ENCODE data around the gene TTC28.
A peak's percentile ranks its signal among the peaks of the same experiment; 100 is the strongest.

Gene TTC28

GRCh38 chr22:28351476-28351875 is 328.2 kb downstream of the TTC28 start:
- in situ Hi-C loops (cut with MboI; ENCODE audit: low pct_unique_long_range_greater_than_20kb, low sequenced_read_pairs), result no loop called here
- DNase-seq, result no peak

GRCh38 chr22:28348613-28349609 is 330.7 kb downstream of the TTC28 start:
- in situ Hi-C loops (cut with MboI; ENCODE audit: low pct_unique_long_range_greater_than_20kb, low sequenced_read_pairs), result no loop called here
- no peak for DNase-seq

- in situ Hi-C loops (cut with MboI; ENCODE audit: low pct_unique_long_range_greater_than_20kb, low sequenced_read_pairs), result no loop called here
- no peak for DNase-seq
Measured at GRCh38 chr22:28346308-28346707, 333.3 kb downstream of the TTC28 start.

DNA sequence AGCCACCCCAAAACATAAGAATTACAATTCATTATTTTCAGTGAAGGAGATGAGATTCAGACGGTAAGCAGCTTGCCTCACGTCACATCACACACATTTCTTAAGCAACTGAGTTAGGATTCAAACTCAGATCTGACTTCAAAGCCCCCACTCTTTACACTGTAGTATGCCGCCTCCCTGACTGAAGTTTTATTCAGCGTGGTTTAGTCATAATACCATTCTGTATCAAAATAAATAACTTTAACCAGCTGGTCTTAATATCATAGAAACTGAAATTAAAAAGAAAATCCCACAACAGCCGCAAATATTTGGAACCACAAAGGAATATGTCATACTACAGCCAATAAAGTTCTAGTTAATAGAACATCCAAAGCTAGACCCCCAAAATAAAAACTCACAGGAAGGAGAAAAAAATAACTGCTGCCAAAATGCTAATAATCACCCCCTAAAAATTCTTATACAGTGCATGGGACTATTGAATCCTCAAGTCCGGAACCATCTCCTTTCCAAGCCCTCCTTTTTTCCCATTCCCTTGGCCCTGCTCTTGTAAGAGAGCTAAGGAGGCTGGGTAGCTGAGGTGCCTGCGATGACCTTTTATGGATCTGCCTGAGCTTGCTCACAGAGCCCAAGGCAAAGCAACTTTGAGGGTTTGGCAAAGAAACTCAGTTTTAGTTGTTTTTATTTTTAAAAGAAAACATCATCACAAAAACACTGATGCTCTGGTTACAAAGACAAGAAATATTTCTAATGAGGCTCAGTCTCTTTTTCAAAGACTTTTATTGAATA is 334.5 kb downstream of the TTC28 start:
- DNase-seq, result no peak
- in situ Hi-C loops (cut with MboI; ENCODE audit: low pct_unique_long_range_greater_than_20kb, low sequenced_read_pairs), result no loop called here

DNA sequence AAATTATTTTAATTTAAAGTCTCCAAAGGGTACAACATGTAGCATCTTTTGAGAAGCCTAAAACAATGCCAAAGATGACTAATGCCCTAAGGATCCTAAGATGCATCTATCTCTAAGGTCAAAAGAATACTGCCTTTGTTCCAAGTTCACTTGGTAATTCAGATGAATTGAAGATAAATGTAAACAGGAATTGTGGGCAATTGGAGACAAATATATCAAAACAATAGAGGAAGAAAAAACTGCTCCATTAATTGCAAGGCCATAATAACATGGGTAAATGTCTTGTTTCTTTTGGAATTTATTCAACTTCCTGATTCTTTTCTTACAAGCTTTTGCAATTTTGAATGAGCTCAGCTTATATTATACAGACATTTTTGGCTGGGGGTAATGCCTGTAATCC is 338.6 kb downstream of the TTC28 start:
- DNase-seq, result no peak
- in situ Hi-C loops (cut with MboI; ENCODE audit: low pct_unique_long_range_greater_than_20kb, low sequenced_read_pairs), result no loop called here

- no peak for DNase-seq
- in situ Hi-C loops (cut with MboI; ENCODE audit: low pct_unique_long_range_greater_than_20kb, low sequenced_read_pairs), result no loop called here
Measured at GRCh38 chr22:28333088-28333487, 346.6 kb downstream of the TTC28 start.

- in situ Hi-C loops (cut with MboI; ENCODE audit: low pct_unique_long_range_greater_than_20kb, low sequenced_read_pairs), result no loop called here
- no peak for DNase-seq
Measured at GRCh38 chr22:28332410-28332809, 347.2 kb downstream of the TTC28 start.

GRCh38 chr22:28331695-28332094 is 347.9 kb downstream of the TTC28 start:
- DNase-seq, result no peak
- in situ Hi-C loops (cut with MboI; ENCODE audit: low pct_unique_long_range_greater_than_20kb, low sequenced_read_pairs), result no loop called here

DNA sequence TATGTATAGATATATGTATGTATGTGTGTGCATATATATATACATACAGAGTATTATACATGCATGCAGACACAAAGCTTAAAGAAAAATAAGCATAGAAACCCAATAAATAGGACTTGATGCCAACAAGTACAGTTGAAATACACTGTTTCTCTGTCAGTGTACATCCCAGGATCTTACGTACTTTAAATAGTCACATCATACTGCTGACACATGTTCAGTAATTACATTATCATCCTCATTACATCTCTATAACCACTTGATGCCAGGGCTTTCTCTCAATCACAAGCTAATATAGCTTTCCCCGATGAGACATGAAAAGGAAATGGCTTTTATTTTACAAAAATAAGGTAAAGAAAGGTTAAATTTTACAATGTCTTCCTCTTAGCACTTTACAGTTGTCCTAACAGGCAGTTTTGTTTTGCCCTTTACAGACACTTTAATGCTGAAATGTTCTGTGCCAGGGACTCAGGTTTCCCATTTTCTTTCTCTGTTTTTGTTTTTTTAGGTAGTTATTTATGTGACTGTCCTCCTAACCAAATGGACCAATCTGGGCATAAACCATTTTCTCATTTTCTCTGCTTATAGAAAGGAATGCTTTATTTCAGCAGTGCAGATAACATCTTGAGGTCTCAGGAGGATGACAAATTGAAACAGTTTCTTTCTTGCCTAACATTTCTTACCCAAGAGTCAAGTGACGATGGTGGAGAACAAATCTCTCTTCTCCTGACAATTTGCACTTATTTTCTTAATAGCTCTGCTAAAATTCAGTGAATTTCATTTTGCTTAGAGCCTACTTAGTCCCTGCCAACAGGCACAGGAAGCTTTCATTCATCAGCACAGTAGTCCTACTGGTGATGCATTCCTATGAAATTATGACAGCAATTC is 350.2 kb downstream of the TTC28 start:
- in situ Hi-C loops (cut with MboI; ENCODE audit: low pct_unique_long_range_greater_than_20kb, low sequenced_read_pairs), result no loop called here
- DNase-seq, result no peak

DNA sequence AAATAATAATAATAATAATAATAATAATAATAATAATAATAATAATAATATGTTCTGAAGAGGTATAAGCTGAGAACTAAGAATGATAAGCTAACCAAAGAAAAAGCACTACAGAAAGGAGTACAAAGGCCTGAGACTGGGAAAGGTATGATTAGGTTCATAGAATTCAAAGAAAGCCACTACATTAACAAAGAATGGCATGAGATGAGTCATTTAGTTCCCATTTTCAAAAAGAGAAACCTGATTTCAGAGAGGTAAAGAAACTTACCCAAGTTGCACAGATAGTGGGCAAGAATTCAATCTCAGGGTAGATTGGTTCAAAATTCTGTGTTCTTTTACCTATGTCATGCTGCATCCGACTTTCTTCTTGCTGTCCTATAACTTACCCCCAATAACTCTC is 350.9 kb downstream of the TTC28 start:
- no peak for DNase-seq

GRCh38 chr22:28316014-28316413 is 363.6 kb downstream of the TTC28 start:
- in situ Hi-C loops (cut with MboI; ENCODE audit: low pct_unique_long_range_greater_than_20kb, low sequenced_read_pairs), result no loop called here
- DNase-seq, result peak; percentile 36

More for the DNA sequence above, 350.9 kb downstream of the TTC28 start:
- in situ Hi-C loops (cut with MboI; ENCODE audit: low pct_unique_long_range_greater_than_20kb, low sequenced_read_pairs), result no loop called here

- in situ Hi-C loops (cut with MboI; ENCODE audit: low pct_unique_long_range_greater_than_20kb, low sequenced_read_pairs), result no loop called here
- no peak for DNase-seq
Measured at GRCh38 chr22:28314959-28315358, 364.7 kb downstream of the TTC28 start.

DNA sequence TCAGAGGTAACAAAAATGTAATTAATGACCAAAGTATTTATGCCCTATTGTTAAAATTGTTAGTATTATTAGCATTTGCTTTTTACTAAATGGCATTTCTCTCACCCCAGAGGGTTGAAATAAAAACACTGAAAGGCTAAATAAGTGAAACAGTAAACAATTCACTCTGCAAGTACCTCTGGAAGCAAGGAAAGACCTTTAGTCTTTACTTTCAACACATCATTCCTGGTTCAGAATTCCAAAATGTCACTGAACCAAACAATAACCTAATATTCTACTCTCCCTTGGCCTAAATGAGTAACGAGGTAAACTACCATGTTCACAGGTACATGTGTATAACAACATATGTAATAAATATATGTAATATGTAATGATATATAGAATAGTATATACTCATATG is 369.3 kb downstream of the TTC28 start:
- no peak for DNase-seq
- in situ Hi-C loops (cut with MboI; ENCODE audit: low pct_unique_long_range_greater_than_20kb, low sequenced_read_pairs), result no loop called here

- DNase-seq, result no peak
- in situ Hi-C loops (cut with MboI; ENCODE audit: low pct_unique_long_range_greater_than_20kb, low sequenced_read_pairs), result no loop called here
Measured at GRCh38 chr22:28299753-28300152, 379.9 kb downstream of the TTC28 start.

DNA sequence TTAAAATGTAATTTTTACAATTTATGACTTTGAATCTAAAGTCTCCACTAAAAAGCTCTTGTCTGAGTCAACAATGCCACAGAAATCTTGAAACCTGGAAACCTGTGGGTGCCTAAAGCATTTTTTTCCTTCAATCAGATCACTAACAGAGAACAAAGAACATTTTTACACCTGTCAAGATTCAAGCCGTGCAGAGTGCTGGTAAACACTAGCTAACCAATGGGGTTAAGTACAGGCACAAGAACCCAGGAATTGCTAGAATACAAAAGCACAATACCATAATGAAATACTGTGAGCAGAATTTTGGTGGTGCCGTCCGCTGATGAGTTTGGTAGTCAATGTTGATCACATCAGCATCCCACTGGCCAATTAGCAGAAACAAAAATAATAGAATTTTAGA is 380.3 kb downstream of the TTC28 start:
- in situ Hi-C loops (cut with MboI; ENCODE audit: low pct_unique_long_range_greater_than_20kb, low sequenced_read_pairs), result no loop called here
- no peak for DNase-seq

- in situ Hi-C loops (cut with MboI; ENCODE audit: low pct_unique_long_range_greater_than_20kb, low sequenced_read_pairs), result no loop called here
- DNase-seq, result peak; percentile 18
Measured at GRCh38 chr22:28297504-28297903, 382.1 kb downstream of the TTC28 start.

GRCh38 chr22:28296452-28296851 is 383.2 kb downstream of the TTC28 start:
- in situ Hi-C loops (cut with MboI; ENCODE audit: low pct_unique_long_range_greater_than_20kb, low sequenced_read_pairs), result no loop called here
- DNase-seq, result no peak

GRCh38 chr22:28283068-28283654 is 396.5 kb downstream of the TTC28 start:
- in situ Hi-C loops (cut with MboI; ENCODE audit: low pct_unique_long_range_greater_than_20kb, low sequenced_read_pairs), result no loop called here
- DNase-seq, result no peak

All from KBM-7 (cell line).